NT2/D1 (cell line): ENCODE measurements around the gene WDR73.

Experiments
- YY1 ChIP-seq: IDR thresholded peaks from 2 replicates; pipeline ENCODE4 v1.6.1; 2011; ENCODE audit not compliant: insufficient read length, insufficient read depth
- ZNF274 ChIP-seq: IDR thresholded peaks from 2 replicates; pipeline ENCODE4 v1.6.1; 2011; ENCODE audit warnings: mild to moderate bottlenecking, low read depth, low read length

- TF ChIP-seq YY1 (no peak), ZNF274 (no peak)
Observed at GRCh38 chr15:84653910-84654688, at the start of gene WDR73.
